Measurements from ENCODE around the gene TICAM2. TPM values are rescaled to one million over a fixed set of nuclear protein-coding genes. Genes with fewer than 3 reads are reported as not detected.

Gene TICAM2
- total and polyA plus RNA-seq, 9 of the 15 experiments (the other 6 are each of a cell fraction or from before 2014, with no cell fraction given) = 0.15 to 1.8 (median 0.98) TPM

GRCh38 chr5:115625579-115626444 lies 23.5 kb upstream of the TICAM2 start, which contains the start of gene TMED7 (continued):
- no peak for TF ChIP-seq RAD21 (CRISPR knock-in tag; conservative IDR thresholded peaks at IDR 0.05 in 1 of 2, IDR thresholded peaks at IDR 0.05 in 1 of 2)
- TF ChIP-seq MAX (CRISPR knock-in tag; IDR thresholded peaks at IDR 0.05) = peak; percentile 80
- TF ChIP-seq ZNF324 (CRISPR knock-in tag; IDR thresholded peaks at IDR 0.05) = no peak
- TF ChIP-seq ZNF384 (IDR thresholded peaks at IDR 0.05; ENCODE audit: low read depth, low read length) = peak; percentile 99
- TF ChIP-seq ATF6 (CRISPR knock-in tag; IDR thresholded peaks at IDR 0.05) = 0 out of 2 replicates have a peak, but pooled peaks have one; percentile 39
- TF ChIP-seq FOXJ2 (tag; IDR thresholded peaks at IDR 0.05) = peak; percentile 81; the same call in 1 of the 2 replicates
- TF ChIP-seq POLR2B (IDR thresholded peaks at IDR 0.05; ENCODE audit: low read depth, partially characterized antibody) = peak; percentile 84
- no peak for TF ChIP-seq ZNF583 (CRISPR knock-in tag; IDR thresholded peaks at IDR 0.05)
- no peak for TF ChIP-seq STAT6 (CRISPR knock-in tag; IDR thresholded peaks at IDR 0.05)
- TF ChIP-seq ZBTB12 (CRISPR knock-in tag; IDR thresholded peaks at IDR 0.05) = no peak
- no peak for TF ChIP-seq ERF (CRISPR knock-in tag; IDR thresholded peaks at IDR 0.05)
- TF ChIP-seq BCLAF1 (IDR thresholded peaks at IDR 0.05; ENCODE audit: borderline replicate concordance in 1 of 2, control insufficient read depth in 1 of 2, low read depth in 2 of 2, low read length in 1 of 2) = 0 out of 4 replicates have a peak, but pooled peaks of 1 of the 2 experiments have one; percentile 46
- peak; percentile 63 for TF ChIP-seq SMARCE1 (IDR thresholded peaks at IDR 0.05)
- no peak for TF ChIP-seq ZNF561 (CRISPR knock-in tag; conservative IDR thresholded peaks at IDR 0.05)
- TF ChIP-seq POLR3A (IDR thresholded peaks at IDR 0.05; ENCODE audit: borderline replicate concordance, extremely low read depth, insufficient read depth, insufficient read length) = no peak
- peak; percentile 70 for TF ChIP-seq SIN3B (IDR thresholded peaks at IDR 0.05; ENCODE audit: low read depth)
- TF ChIP-seq ZNF696 (CRISPR knock-in tag; conservative IDR thresholded peaks at IDR 0.05) = no peak
